Measurements from ENCODE around the gene HOXB4.

DNA sequence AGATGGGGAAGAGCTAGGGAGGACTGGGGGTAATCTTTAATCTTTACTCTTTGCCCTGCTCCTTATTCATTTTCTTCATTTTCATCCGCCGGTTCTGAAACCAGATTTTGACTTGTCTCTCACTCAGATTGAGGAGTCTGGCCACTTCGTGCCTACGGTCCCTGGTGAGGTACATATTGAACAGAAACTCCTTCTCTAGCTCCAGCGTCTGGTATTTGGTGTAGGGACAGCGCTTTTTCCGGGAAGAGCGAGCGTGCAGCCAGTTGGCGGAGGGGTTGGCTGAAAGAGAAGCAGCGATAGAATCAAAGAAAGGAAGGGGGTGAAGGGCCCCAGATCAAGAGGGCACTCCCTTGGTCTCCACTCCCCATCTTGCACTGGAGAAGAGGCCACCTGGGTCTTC is 44.7 kb upstream of the HOXB4 start:
- TF ChIP-seq, protein P1, sequence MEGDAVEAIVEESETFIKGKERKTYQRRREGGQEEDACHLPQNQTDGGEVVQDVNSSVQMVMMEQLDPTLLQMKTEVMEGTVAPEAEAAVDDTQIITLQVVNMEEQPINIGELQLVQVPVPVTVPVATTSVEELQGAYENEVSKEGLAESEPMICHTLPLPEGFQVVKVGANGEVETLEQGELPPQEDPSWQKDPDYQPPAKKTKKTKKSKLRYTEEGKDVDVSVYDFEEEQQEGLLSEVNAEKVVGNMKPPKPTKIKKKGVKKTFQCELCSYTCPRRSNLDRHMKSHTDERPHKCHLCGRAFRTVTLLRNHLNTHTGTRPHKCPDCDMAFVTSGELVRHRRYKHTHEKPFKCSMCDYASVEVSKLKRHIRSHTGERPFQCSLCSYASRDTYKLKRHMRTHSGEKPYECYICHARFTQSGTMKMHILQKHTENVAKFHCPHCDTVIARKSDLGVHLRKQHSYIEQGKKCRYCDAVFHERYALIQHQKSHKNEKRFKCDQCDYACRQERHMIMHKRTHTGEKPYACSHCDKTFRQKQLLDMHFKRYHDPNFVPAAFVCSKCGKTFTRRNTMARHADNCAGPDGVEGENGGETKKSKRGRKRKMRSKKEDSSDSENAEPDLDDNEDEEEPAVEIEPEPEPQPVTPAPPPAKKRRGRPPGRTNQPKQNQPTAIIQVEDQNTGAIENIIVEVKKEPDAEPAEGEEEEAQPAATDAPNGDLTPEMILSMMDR (conservative IDR thresholded peaks at IDR 0.05; ENCODE audit: low read depth, low read length) = no peak
- TF ChIP-seq EZH2 (IDR thresholded peaks at IDR 0.05; ENCODE audit: borderline replicate concordance, low read depth, low read length, poor library complexity, severe bottlenecking) = no peak

Data from A673 (cell line).